Stimulated activated CD4-positive, alpha-beta T cell treated with anti-CD3 and anti-CD28 coated beads, Interleukin-1b, Interleukin-23, amount 100 ng/mL, for 48 hours (primary cell): ENCODE measurements around the gene FBXL16.

Source experiments
- DNase-seq: peaks from one replicate; pipeline ENCODE4 v3.0.0-alpha.2; 2020

The FBXL16 gene

GRCh38 chr16:660132-660458 lies 45.5 kb downstream of the FBXL16 start:
- DNase-seq: no peak

- no peak for DNase-seq
Measured at GRCh38 chr16:659618-660017, 46.0 kb downstream of the FBXL16 start.

- no peak for DNase-seq
Measured at GRCh38 chr16:658679-659571, 46.7 kb downstream of the FBXL16 start.

- no peak for DNase-seq
Measured at GRCh38 chr16:657487-657886, 48.1 kb downstream of the FBXL16 start.

- no peak for DNase-seq
Measured at GRCh38 chr16:654034-654433, 51.6 kb downstream of the FBXL16 start.

- DNase-seq: no peak
Measured at GRCh38 chr16:652454-653305, 52.9 kb downstream of the FBXL16 start.

GRCh38 chr16:651844-652243 lies 53.8 kb downstream of the FBXL16 start:
- DNase-seq: no peak

- DNase-seq: no peak
Measured at GRCh38 chr16:649631-650030, 56.0 kb downstream of the FBXL16 start.

- DNase-seq: peak; percentile 93
Measured at GRCh38 chr16:648781-649589, 56.6 kb downstream of the FBXL16 start, which contains the start of gene WDR90. Gene WDR90 (plus strand): TSS chr16:649365. CDS start chr16:649417, 52 bp downstream.

- peak; percentile 48 for DNase-seq
Measured at GRCh38 chr16:648071-648780, 57.4 kb downstream of the FBXL16 start.

- DNase-seq: no peak
Measured at GRCh38 chr16:647173-647902, 58.3 kb downstream of the FBXL16 start.

- DNase-seq: no peak
Measured at GRCh38 chr16:646679-647172, 58.9 kb downstream of the FBXL16 start.

GRCh38 chr16:645852-646678 lies 59.5 kb downstream of the FBXL16 start:
- no peak for DNase-seq

GRCh38 chr16:644556-644955 lies 61.0 kb downstream of the FBXL16 start:
- no peak for DNase-seq

GRCh38 chr16:643050-643368 lies 62.6 kb downstream of the FBXL16 start:
- no peak for DNase-seq
